Smooth muscle cell (in vitro differentiated cells): Measurements from ENCODE around the gene SPSB4. TPM values are rescaled to one million over a fixed set of nuclear protein-coding genes. Genes with fewer than 3 reads are reported as not detected.

Experiments
- DNase-seq: peaks from one replicate; lab custom pipeline; 2025; ENCODE audit not compliant: unreplicated experiment; lab: John Stamatoyannopoulos, UW
- H2AFZ ChIP-seq: fragments of 200-600 bp; sonication (generic); 2 replicates; pipeline ENCODE4 v1.6.0; 2016; ENCODE audit warnings: antibody characterized with exemption, low read depth, mild to moderate bottlenecking
- H3F3A ChIP-seq: fragments of 200-600 bp; sonication (generic); 2 replicates; pipeline ENCODE4 v1.6.0; 2017; ENCODE audit warnings: antibody characterized with exemption, low read depth
- H3K27ac ChIP-seq: fragments of 200-600 bp; sonication (generic); 2 replicates; pipeline ENCODE4 v1.5.1; 2016; ENCODE audit warnings: low read depth, mild to moderate bottlenecking
- H3K27me3 ChIP-seq: fragments of 200-600 bp; sonication (generic); 2 replicates; pipeline ENCODE4 v1.6.1; 2016; ENCODE audit warnings: low read depth, mild to moderate bottlenecking
- H3K36me3 ChIP-seq: fragments of 200-600 bp; sonication (generic); 2 replicates; pipeline ENCODE4 v1.5.1; 2016; ENCODE audit warnings: low read depth
- H3K4me1 ChIP-seq: fragments of 200-600 bp; sonication (generic); 2 replicates; pipeline ENCODE4 v1.5.1; 2016; ENCODE audit warnings: low read depth
- H3K4me2 ChIP-seq: fragments of 200-600 bp; sonication (generic); 2 replicates; pipeline ENCODE4 v1.6.0; 2016; ENCODE audit warnings: mild to moderate bottlenecking
- H3K4me3 ChIP-seq: fragments of 200-600 bp; sonication (generic); 2 replicates; pipeline ENCODE4 v1.5.1; 2016; ENCODE audit warnings: mild to moderate bottlenecking
- H3K79me2 ChIP-seq: fragments of 200-600 bp; sonication (generic); 2 replicates; pipeline ENCODE4 v1.6.0; 2016; ENCODE audit warnings: low read depth, mild to moderate bottlenecking
- H3K9ac ChIP-seq: fragments of 200-600 bp; sonication (generic); 2 replicates; pipeline ENCODE4 v1.6.0; 2016; ENCODE audit warnings: low read depth
- H3K9me3 ChIP-seq: fragments of 200-600 bp; sonication (generic); replicated peaks from 2 replicates; pipeline ENCODE4 v1.5.1; 2016; ENCODE audit warnings: low read depth
- H4K20me1 ChIP-seq: fragments of 200-600 bp; sonication (generic); 2 replicates; pipeline ENCODE4 v1.6.0; 2016; ENCODE audit warnings: low read depth
- CTCF ChIP-seq: fragments of 200-600 bp; sonication (generic); IDR thresholded peaks from 2 replicates; pipeline ENCODE4 v1.5.1; 2017; ENCODE audit warnings: borderline replicate concordance, mild to moderate bottlenecking, antibody characterized with exemption; ENCODE audit not compliant: insufficient read depth, poor library complexity, severe bottlenecking
- WGBS: methylation state at CpG from one replicate; pipeline ENCODE4 v1.1.7; 2016; ENCODE audit warnings: low lambda C conversion rate; 5-methylcytosine and 5-hydroxymethylcytosine counted together
- polyA plus RNA-seq: library from polyadenylated mRNA; unstranded; fragments of >200 nt; fragmentation: Nextera tagmentation; extraction: Ambion mirVana; gene quantifications from 2 replicates; pipeline ENCODE4 v1.2.1, GENCODE V29; 2016
- total RNA-seq: library from RNA; depleted of rRNA; stranded (reverse); fragments of >200 nt; gene quantifications from 2 replicates; pipeline ENCODE4 v1.2.3, GENCODE V29; 2014

Gene SPSB4
- total and polyA plus RNA-seq, 2 experiments from 2014 or later = 1.8 to 3.9 TPM

GRCh38 chr3:141086188-141086587 lies 35.0 kb downstream of the SPSB4 start:
- WGBS = 96% methylated on average over 1 of the region's 1 CpG

GRCh38 chr3:141087076-141087777 lies 36.1 kb downstream of the SPSB4 start:
- H3K27me3 ChIP-seq = no peaks in the 10 kb centered on the region
- 72% methylated on average over 8 of the region's 8 CpGs for WGBS
- H3K79me2 ChIP-seq = no peaks in the 10 kb centered on the region
- no peaks in the 10 kb centered on the region for H3F3A ChIP-seq
- H4K20me1 ChIP-seq = no peaks in the 10 kb centered on the region
- no peak overlapping the region for H3K27ac ChIP-seq
- no peak for DNase-seq
- peaks cover 30% of the 10 kb centered on the region for H3K4me1 ChIP-seq
- H3K9ac ChIP-seq = no peak overlapping the region
- H3K9me3 ChIP-seq = no peaks in the 10 kb centered on the region
- no peak overlapping the region for H3K4me3 ChIP-seq
- no peak overlapping the region for H3K4me2 ChIP-seq
- H2AFZ ChIP-seq = no peak overlapping the region
- TF ChIP-seq CTCF = no peak
- H3K36me3 ChIP-seq = no peaks in the 10 kb centered on the region

More at GRCh38 chr3:141086188-141086587, 35.0 kb downstream of the SPSB4 start:
- H3K27ac ChIP-seq = no peak overlapping the region
- no peaks in the 10 kb centered on the region for H3K36me3 ChIP-seq
- H4K20me1 ChIP-seq = no peaks in the 10 kb centered on the region
- H3K9ac ChIP-seq = no peak overlapping the region
- H2AFZ ChIP-seq = no peak overlapping the region
- no peak for DNase-seq
- H3F3A ChIP-seq = no peaks in the 10 kb centered on the region
- no peaks in the 10 kb centered on the region for H3K79me2 ChIP-seq
- H3K4me3 ChIP-seq = no peak overlapping the region
- H3K4me2 ChIP-seq = no peak overlapping the region
- H3K4me1 ChIP-seq = peaks cover 34% of the 10 kb centered on the region
- no peaks in the 10 kb centered on the region for H3K9me3 ChIP-seq
- TF ChIP-seq CTCF = no peak
- H3K27me3 ChIP-seq = no peaks in the 10 kb centered on the region

GRCh38 chr3:141087778-141088130 lies 36.6 kb downstream of the SPSB4 start:
- Histone ChIP-seq H3K9ac (no peak overlapping the region), H3K27me3 (no peaks in the 10 kb centered on the region), H3K36me3 (no peaks in the 10 kb centered on the region), H3K4me3 (no peak overlapping the region), H4K20me1 (no peaks in the 10 kb centered on the region), H3K4me1 (peaks cover 34% of the 10 kb centered on the region), H3K9me3 (no peaks in the 10 kb centered on the region), H2AFZ (no peak overlapping the region), H3K27ac (no peak overlapping the region), H3K4me2 (no peak overlapping the region), H3F3A (no peaks in the 10 kb centered on the region), H3K79me2 (no peaks in the 10 kb centered on the region)
- TF ChIP-seq CTCF = no peak
- no peak for DNase-seq
- WGBS = 68% methylated on average over 6 of the region's 6 CpGs
